CD4-positive, CD25-positive, alpha-beta regulatory T cell (primary cell): ENCODE measurements around the gene INSC. TPM values are rescaled to one million over a fixed set of nuclear protein-coding genes. Genes with fewer than 3 reads are reported as not detected.
A peak's percentile ranks its signal among the peaks of the same experiment; 100 is the strongest.

Source experiments
- ATAC-seq, 2 donors: fragments of 150-1000 bp; cut with Tn5 transposase; one replicate each; pipeline ENCODE4 v1.10.0; 2021; ENCODE audit warnings: low read depth in 2 of 2, moderate number of reproducible peaks in 2 of 2, moderate library complexity in 1 of 2
- DNase-seq, 3 donors: peaks; one replicate each; pipeline versions ENCODE4 v3.0.0 to v3.0.0-alpha.2; 2012 to 2022; ENCODE audit warnings: mixed read lengths in 1 of 3
- H3K27ac ChIP-seq: one replicate; pipeline ENCODE4 v1.7.0; 2013; ENCODE audit warnings: mild to moderate bottlenecking, low read length; ENCODE audit not compliant: insufficient read depth, poor library complexity, severe bottlenecking
- H3K27me3 ChIP-seq: one replicate; pipeline ENCODE4 v1.7.0; 2013; ENCODE audit warnings: low read length; ENCODE audit not compliant: control insufficient read depth, insufficient read depth
- H3K36me3 ChIP-seq: one replicate; pipeline ENCODE4 v1.7.0; 2013; ENCODE audit warnings: mild to moderate bottlenecking, low read length, moderate library complexity; ENCODE audit not compliant: control insufficient read depth, insufficient read depth
- H3K4me1 ChIP-seq: 2 replicates; pipeline ENCODE4 v1.7.0; 2013; ENCODE audit warnings: mild to moderate bottlenecking, low read length; ENCODE audit not compliant: insufficient read depth, control insufficient read depth, poor library complexity, severe bottlenecking
- H3K4me3 ChIP-seq: one replicate; pipeline ENCODE4 v1.7.0; 2013; ENCODE audit warnings: low read depth, mild to moderate bottlenecking, low read length, moderate library complexity
- H3K9me3 ChIP-seq, 2 experiments: 1 replicate in 1 of 2; 2 replicates in 1 of 2; pipeline ENCODE4 v1.7.0; 2013; ENCODE audit warnings: low read length in 2 of 2, mild to moderate bottlenecking in 1 of 2, moderate library complexity in 1 of 2; ENCODE audit not compliant: control insufficient read depth in 2 of 2
- H3K27ac Mint-ChIP-seq, 3 donors: one replicate each; pipeline ENCODE4 v1.8.0; 2020 to 2022; ENCODE audit warnings: mild to moderate bottlenecking in 3 of 3, mixed read lengths in 3 of 3, moderate library complexity in 2 of 3
- H3K27me3 Mint-ChIP-seq: one replicate; pipeline ENCODE4 v1.8.0; 2022; ENCODE audit warnings: mild to moderate bottlenecking, mixed read lengths
- H3K36me3 Mint-ChIP-seq: one replicate; pipeline ENCODE4 v1.8.0; 2020; ENCODE audit warnings: mixed read lengths
- H3K4me1 Mint-ChIP-seq, 4 donors: one replicate each; pipeline ENCODE4 v1.8.0; 2020 to 2022; ENCODE audit warnings: mixed read lengths in 4 of 4, mild to moderate bottlenecking in 1 of 4
- H3K4me3 Mint-ChIP-seq, 4 donors: one replicate each; pipeline ENCODE4 v1.8.0; 2020 to 2022; ENCODE audit warnings: mild to moderate bottlenecking in 4 of 4, mixed read lengths in 4 of 4, moderate library complexity in 3 of 4
- H3K9me3 Mint-ChIP-seq, 7 donors: one replicate each; pipeline ENCODE4 v1.8.0; 2020 to 2022; ENCODE audit warnings: mixed read lengths in 7 of 7, mild to moderate bottlenecking in 3 of 7, moderate library complexity in 2 of 7
- polyA plus RNA-seq, 4 donors: library from polyadenylated mRNA; unstranded; fragments of 300-500 nt; fragmentation: Illumina TruSeq; gene quantifications; one replicate each; pipeline ENCODE4 v1.2.3, GENCODE V29; 2021
- total RNA-seq: library from RNA; stranded (reverse); gene quantifications from one replicate; pipeline ENCODE4 v1.2.3, GENCODE V29; 2022

The INSC gene
- total and polyA plus RNA-seq, 5 donors from 2014 or later: 0.15 to 0.20 TPM; not detected in 3

DNA sequence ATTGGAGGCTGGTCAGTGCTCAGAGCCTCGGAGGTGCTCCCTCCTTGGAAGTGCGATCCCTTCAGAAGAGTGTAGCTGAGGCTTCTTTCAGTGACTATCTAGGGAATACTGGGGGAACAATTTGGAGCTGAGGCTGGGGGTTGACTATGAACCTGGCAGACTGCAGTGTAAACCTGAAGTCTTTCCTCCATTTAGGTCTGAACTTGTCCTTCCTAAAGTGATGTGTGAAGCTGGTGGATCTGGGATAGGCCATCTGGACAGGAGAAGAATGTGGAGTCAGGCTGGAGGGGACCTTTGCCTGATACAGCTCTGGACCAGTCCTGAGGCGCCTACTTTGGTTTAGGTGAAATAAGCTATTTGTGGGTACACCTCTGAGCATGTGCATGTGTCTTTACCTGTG is 3.5 kb upstream of the INSC start:
- H3K4me1 Mint-ChIP-seq: peaks cover 0 to 15% (median 7%) of the 10 kb centered on the region in 4 donors
- Histone ChIP-seq H3K9me3 (no peaks in the 10 kb centered on the region), H3K4me1 (no peaks in the 10 kb centered on the region), H3K36me3 (no peaks in the 10 kb centered on the region), H3K27me3 (peaks cover 2% of the 10 kb centered on the region), H3K27ac (no peak overlapping the region), H3K4me3 (no peak overlapping the region)
- DNase-seq (no peak), ATAC-seq (no peak)
- peak overlapping the region in 1 of 3 donors; percentile 27 for H3K27ac Mint-ChIP-seq
- H3K4me3 Mint-ChIP-seq: no peak overlapping the region
- peaks cover 0 to 2% (median 0%) of the 10 kb centered on the region in 7 donors for H3K9me3 Mint-ChIP-seq
- peaks cover 28% of the 10 kb centered on the region for H3K27me3 Mint-ChIP-seq
- peaks cover 3% of the 10 kb centered on the region for H3K36me3 Mint-ChIP-seq

DNA sequence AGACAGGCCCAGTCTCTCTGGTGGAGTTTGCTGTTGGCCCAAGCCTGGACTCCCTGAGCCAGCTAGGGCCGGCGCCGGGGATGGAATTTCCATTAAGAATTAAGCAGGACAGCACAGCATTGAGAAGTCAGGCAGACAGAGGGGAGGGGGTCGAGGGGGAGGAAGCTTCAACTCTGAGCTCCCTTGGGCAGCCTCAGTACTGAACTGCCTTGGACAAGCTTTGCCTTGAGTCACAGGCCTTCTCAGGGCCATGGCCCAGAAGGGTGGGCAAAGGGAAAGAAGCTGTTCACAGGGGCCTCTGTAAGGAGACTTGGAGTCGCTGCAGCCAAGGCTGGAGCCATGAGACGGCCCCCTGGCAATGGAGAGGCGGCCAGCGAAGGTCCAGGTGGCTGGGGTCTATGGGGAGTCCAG is 2.6 kb upstream of the INSC start:
- Histone ChIP-seq H3K27ac (no peak overlapping the region), H3K4me1 (no peaks in the 10 kb centered on the region), H3K4me3 (no peak overlapping the region), H3K36me3 (no peaks in the 10 kb centered on the region), H3K27me3 (peaks cover 2% of the 10 kb centered on the region), H3K9me3 (no peaks in the 10 kb centered on the region)
- Mint-ChIP-seq H3K9me3 (peaks cover 0 to 4% (median 0%) of the 10 kb centered on the region in 7 donors), H3K4me1 (peaks cover 0 to 15% (median 7%) of the 10 kb centered on the region in 4 donors), H3K4me3 (no peak overlapping the region), H3K27ac (no peak overlapping the region), H3K36me3 (peaks cover 3% of the 10 kb centered on the region), H3K27me3 (peaks cover 34% of the 10 kb centered on the region)
- no peak for DNase-seq
- no peak for ATAC-seq

- no peak overlapping the region for H3K4me3 ChIP-seq
- peaks cover 2% of the 10 kb centered on the region for H3K27me3 ChIP-seq
- peak in 1 of 3 donors; percentile 41 for DNase-seq
- H3K9me3 Mint-ChIP-seq: peaks cover 0 to 4% (median 0%) of the 10 kb centered on the region in 7 donors
- H3K4me3 Mint-ChIP-seq: no peak overlapping the region
- H3K9me3 ChIP-seq: no peaks in the 10 kb centered on the region
- peaks cover 37% of the 10 kb centered on the region for H3K27me3 Mint-ChIP-seq
- H3K27ac ChIP-seq: no peak overlapping the region
- ATAC-seq: peak; percentile 52 to 54
- no peaks in the 10 kb centered on the region for H3K36me3 ChIP-seq
- H3K4me1 ChIP-seq: no peaks in the 10 kb centered on the region
- peaks cover 0 to 15% (median 7%) of the 10 kb centered on the region in 4 donors for H3K4me1 Mint-ChIP-seq
- peaks cover 3% of the 10 kb centered on the region for H3K36me3 Mint-ChIP-seq
- peak overlapping the region in 1 of 3 donors; percentile 11 for H3K27ac Mint-ChIP-seq
Observed at GRCh38 chr11:15113381-15113780, 1.3 kb upstream of the INSC start.

DNA sequence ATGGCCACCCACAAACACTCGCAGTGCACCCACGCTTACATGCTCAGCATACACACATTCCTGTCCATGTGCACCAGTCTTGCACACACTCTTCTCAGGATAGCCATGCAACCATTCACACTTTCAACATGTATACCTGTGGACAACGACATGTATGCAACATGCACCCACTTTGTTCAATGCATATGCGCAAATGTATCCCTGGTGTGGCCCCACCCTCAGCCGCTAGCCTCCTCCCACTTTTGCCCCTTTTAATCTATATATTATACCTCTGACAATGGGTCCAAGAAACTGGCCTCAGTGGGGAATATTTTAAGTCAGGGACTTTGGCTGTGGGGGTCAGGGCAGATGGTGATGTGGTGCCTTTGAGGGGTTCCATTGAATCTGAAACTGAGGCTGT is 963 bp downstream of the INSC start:
- H3K27me3 Mint-ChIP-seq: peaks cover 37% of the 10 kb centered on the region

DNA sequence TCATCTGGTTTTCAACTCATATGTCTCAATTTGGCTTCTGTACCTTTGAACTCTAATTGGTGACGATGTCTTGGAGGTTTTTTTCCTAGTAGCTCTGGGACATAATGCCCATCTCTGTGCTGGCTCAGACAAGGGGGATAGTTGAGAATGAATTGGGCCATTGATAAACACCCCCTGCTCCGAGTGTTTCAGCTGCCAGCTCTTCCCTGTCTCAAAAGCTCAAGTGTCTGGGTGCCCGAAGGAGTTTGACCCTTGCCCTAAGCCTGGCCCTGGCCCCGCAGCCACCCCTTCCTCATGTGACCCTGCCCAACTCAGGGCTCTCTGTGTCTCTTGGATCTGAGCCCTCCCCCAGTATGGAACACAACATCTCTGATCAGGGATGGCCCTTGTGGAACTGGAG is 3.0 kb downstream of the INSC start:
- peaks cover 8% of the 10 kb centered on the region for H3K27me3 ChIP-seq
- Mint-ChIP-seq H3K36me3 (peaks cover 3% of the 10 kb centered on the region), H3K9me3 (peaks cover 0 to 3% (median 0%) of the 10 kb centered on the region in 7 donors), H3K27me3 (peaks cover 42% of the 10 kb centered on the region), H3K4me3 (no peak overlapping the region), H3K4me1 (peaks cover 0 to 15% (median 7%) of the 10 kb centered on the region in 4 donors), H3K27ac (no peak overlapping the region)
- no peaks in the 10 kb centered on the region for H3K9me3 ChIP-seq
- no peak for DNase-seq
- ATAC-seq: no peak
- no peaks in the 10 kb centered on the region for H3K4me1 ChIP-seq
- no peak overlapping the region for H3K27ac ChIP-seq
- no peak overlapping the region for H3K4me3 ChIP-seq
- H3K36me3 ChIP-seq: no peaks in the 10 kb centered on the region

More for the DNA sequence above, 963 bp downstream of the INSC start:
- Histone ChIP-seq H3K9me3 (no peaks in the 10 kb centered on the region), H3K4me3 (no peak overlapping the region), H3K36me3 (no peaks in the 10 kb centered on the region), H3K27ac (no peak overlapping the region), H3K4me1 (no peaks in the 10 kb centered on the region), H3K27me3 (peaks cover 5% of the 10 kb centered on the region)
- peaks cover 0 to 15% (median 7%) of the 10 kb centered on the region in 4 donors for H3K4me1 Mint-ChIP-seq
- ATAC-seq (no peak), DNase-seq (no peak)
- peaks cover 0 to 4% (median 0%) of the 10 kb centered on the region in 7 donors for H3K9me3 Mint-ChIP-seq
- no peak overlapping the region for H3K4me3 Mint-ChIP-seq
- no peak overlapping the region for H3K27ac Mint-ChIP-seq
- peaks cover 3% of the 10 kb centered on the region for H3K36me3 Mint-ChIP-seq

GRCh38 chr11:15118431-15118830 is 3.7 kb downstream of the INSC start:
- Histone ChIP-seq H3K4me3 (no peak overlapping the region), H3K27ac (no peak overlapping the region), H3K4me1 (no peaks in the 10 kb centered on the region), H3K27me3 (peaks cover 8% of the 10 kb centered on the region), H3K36me3 (no peaks in the 10 kb centered on the region), H3K9me3 (no peaks in the 10 kb centered on the region)
- Mint-ChIP-seq H3K27me3 (peaks cover 40% of the 10 kb centered on the region), H3K4me3 (no peak overlapping the region), H3K36me3 (no peaks in the 10 kb centered on the region), H3K9me3 (peaks cover 0 to 3% (median 0%) of the 10 kb centered on the region in 7 donors), H3K4me1 (peaks cover 0 to 10% (median 4%) of the 10 kb centered on the region in 4 donors), H3K27ac (no peak overlapping the region)
- ATAC-seq: no peak
- no peak for DNase-seq

GRCh38 chr11:15119352-15119751 is 4.6 kb downstream of the INSC start:
- no peaks in the 10 kb centered on the region for H3K36me3 Mint-ChIP-seq
- Histone ChIP-seq H3K4me3 (no peak overlapping the region), H3K27ac (no peak overlapping the region), H3K27me3 (peaks cover 13% of the 10 kb centered on the region), H3K9me3 (no peaks in the 10 kb centered on the region), H3K36me3 (no peaks in the 10 kb centered on the region), H3K4me1 (no peaks in the 10 kb centered on the region)
- H3K4me1 Mint-ChIP-seq: peaks cover 0 to 5% (median 1%) of the 10 kb centered on the region in 4 donors
- H3K27ac Mint-ChIP-seq: no peak overlapping the region
- ATAC-seq: no peak
- DNase-seq: no peak
- H3K27me3 Mint-ChIP-seq: peaks cover 35% of the 10 kb centered on the region
- no peak overlapping the region for H3K4me3 Mint-ChIP-seq
- peaks cover 0 to 3% (median 0%) of the 10 kb centered on the region in 7 donors for H3K9me3 Mint-ChIP-seq

- no peak overlapping the region for H3K4me3 ChIP-seq
- DNase-seq (no peak), ATAC-seq (no peak)
- Mint-ChIP-seq H3K36me3 (no peaks in the 10 kb centered on the region), H3K4me1 (peaks cover 0 to 5% (median 1%) of the 10 kb centered on the region in 4 donors), H3K27me3 (peaks cover 38% of the 10 kb centered on the region), H3K27ac (no peak overlapping the region), H3K9me3 (peaks cover 0 to 3% (median 0%) of the 10 kb centered on the region in 7 donors), H3K4me3 (no peak overlapping the region)
- H3K4me1 ChIP-seq: no peaks in the 10 kb centered on the region
- H3K27me3 ChIP-seq: peaks cover 13% of the 10 kb centered on the region
- H3K9me3 ChIP-seq: no peaks in the 10 kb centered on the region
- H3K27ac ChIP-seq: no peak overlapping the region
- no peaks in the 10 kb centered on the region for H3K36me3 ChIP-seq
Observed at GRCh38 chr11:15119826-15120225, 5.1 kb downstream of the INSC start.
